NCI-H446 treated with DMSO at 0.1 percent for 48 hours (cell line): ENCODE results near the gene SYT1.
"Not testable (repeated sequence)": the region's sequence is repeated elsewhere in the genome, so short reads cannot be mapped to it uniquely, and the experiment has no call there.

Experiments used
- DNase-seq: peaks from one replicate; lab custom pipeline; 2025; lab: John Stamatoyannopoulos, UW

SYT1 gene

GRCh38 chr12:78864403-78864869 is at the start of gene SYT1:
TSS of gene SYT1 (plus strand) at chr12:78864774.
- DNase-seq = peak; percentile 96

DNA sequence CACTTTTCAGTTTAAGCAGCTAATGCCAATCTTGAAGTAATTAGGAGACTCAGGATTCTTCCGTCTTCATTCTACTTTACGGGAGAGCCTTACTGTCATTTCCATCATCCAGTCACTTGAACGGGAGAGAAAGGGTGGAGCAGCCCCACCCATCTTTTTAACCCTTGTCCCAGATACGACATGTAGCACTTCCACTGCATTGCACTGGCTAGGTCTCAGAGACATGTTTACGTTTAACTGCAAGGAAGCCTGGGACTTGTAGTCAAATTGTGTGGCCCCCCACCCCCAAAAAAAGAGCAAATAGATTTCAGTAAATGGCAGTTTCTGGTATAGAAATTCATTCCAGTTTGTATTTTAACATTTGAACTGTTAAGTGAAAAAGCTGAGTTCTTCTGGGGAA is 46.1 kb upstream of the SYT1 start:
- DNase-seq = no peak

DNA sequence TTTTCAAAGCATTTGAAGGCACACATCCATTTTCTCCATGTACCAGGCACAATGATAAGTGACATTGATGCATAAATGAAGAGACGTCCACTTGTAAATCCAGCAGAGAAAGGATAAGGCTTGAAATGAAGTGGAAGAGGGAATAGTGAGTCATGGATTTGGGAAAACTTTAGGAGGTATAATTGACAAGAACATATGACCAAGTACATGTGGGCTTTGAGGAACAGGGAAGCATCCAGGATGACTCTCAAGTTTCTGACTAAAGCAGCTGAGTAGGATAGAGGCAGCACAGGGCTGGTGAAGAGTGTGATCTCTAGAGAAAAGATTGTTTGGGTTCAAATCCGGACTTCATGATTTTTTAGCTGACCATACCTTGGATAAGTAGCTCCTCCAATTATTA is 43.6 kb upstream of the SYT1 start:
- no peak for DNase-seq

GRCh38 chr12:78824918-78825317 is 39.7 kb upstream of the SYT1 start:
- DNase-seq = no peak

DNA sequence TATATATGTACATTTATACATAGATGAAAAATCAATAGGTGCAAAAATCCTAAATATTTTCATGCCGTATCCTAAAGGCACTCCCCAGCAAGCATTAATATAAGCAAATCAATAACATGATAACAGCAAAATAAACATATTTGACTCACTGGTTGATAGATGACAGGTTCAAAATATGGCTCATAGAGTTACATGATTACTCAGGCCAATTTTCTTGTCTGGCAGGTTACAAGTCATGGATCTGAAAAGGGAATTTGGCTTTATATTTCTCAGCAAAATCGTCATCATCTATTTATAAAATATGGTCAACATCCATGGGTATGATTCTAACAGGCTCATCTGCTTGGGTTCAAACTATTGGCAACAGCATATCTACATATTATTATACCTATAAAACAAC is 34.9 kb upstream of the SYT1 start:
- DNase-seq = no peak

GRCh38 chr12:78835493-78835892 is 29.1 kb upstream of the SYT1 start:
- no peak for DNase-seq

GRCh38 chr12:78840518-78841019 is 24.0 kb upstream of the SYT1 start:
- DNase-seq = not testable (repeated sequence)

- no peak for DNase-seq
These were observed 11.3 kb upstream of the SYT1 start for GRCh38 chr12:78853231-78853630.

GRCh38 chr12:78863482-78864402 is 832 bp upstream of the SYT1 start:
- DNase-seq = peak; percentile 47

DNA sequence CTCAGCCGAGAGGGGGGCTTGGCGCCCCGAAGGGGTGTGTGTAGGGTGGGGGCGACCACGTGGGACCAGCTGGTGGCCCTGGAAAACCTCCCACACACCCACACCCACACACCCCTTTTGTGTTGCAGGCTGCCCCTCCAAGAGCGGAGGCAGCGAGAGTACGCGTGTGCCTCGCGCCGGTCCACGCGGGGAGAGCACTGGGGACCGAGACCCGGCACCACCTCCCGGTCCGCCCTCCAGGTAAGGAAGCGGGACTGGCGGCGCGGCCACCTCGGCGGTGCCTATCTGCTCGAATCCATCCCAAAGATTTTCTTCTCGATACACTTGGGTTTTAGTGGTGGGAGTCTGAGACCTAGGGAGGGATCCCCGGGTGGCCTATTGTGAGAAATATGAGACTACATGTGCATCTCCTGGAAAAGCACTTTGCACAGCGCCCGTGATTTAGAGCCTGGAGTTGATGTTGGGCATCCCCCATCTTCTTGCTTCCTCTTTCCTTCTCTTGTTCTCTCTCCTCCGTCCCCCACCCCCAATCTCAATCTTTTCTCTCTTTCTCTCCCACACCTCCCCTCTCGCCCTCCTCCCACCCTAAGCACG is 393 bp downstream of the SYT1 start:
- no peak for DNase-seq

- peak; percentile 72 for DNase-seq
These were observed 942 bp downstream of the SYT1 start for GRCh38 chr12:78865516-78865915.

- no peak for DNase-seq
These were observed 1.9 kb downstream of the SYT1 start for GRCh38 chr12:78866518-78866917.

DNA sequence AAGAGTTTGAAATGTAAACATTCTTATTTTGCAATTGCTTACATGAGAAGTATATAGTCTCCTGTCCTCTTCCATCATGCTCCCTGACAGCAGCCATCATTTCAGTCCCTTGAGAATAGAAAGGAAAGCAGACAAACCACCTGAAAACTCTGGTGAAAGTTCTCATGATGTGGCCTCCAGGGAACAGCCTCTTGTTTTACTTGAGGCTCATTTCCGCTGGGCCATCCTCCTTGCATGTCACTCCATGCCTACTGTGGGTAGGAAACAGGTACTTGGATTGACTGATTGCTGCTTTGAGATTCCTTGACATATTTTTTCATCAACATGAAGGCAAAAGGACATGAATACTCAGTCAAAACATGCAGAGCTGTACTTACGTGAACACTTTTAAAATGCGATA is 6.0 kb downstream of the SYT1 start:
- no peak for DNase-seq

- DNase-seq = peak; percentile 39
These were observed 7.0 kb downstream of the SYT1 start for GRCh38 chr12:78871566-78871965.

GRCh38 chr12:78878459-78878858 is 13.9 kb downstream of the SYT1 start:
- DNase-seq = no peak

- no peak for DNase-seq
These were observed 14.3 kb downstream of the SYT1 start for GRCh38 chr12:78878866-78879265.

DNA sequence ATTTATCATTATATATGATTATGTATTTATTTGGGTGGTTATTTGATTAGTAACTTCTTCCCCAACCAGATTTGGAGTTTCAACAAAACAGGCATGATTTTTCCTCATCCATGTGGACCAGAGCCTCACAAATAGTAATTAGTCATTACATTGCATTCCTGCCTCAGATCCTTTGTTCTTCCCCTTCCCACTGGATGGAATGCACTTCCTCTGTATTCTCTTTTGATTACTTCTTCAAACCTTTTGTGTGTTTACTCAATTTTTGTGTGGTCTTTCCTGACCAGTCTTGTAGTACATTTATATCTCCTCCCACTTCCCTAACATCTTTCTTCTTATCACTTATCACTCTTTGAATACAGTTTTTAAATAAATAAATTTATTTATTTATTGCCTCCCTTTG is 15.5 kb downstream of the SYT1 start:
- DNase-seq = no peak

GRCh38 chr12:78881685-78882084 is 17.1 kb downstream of the SYT1 start:
- DNase-seq = no peak

DNA sequence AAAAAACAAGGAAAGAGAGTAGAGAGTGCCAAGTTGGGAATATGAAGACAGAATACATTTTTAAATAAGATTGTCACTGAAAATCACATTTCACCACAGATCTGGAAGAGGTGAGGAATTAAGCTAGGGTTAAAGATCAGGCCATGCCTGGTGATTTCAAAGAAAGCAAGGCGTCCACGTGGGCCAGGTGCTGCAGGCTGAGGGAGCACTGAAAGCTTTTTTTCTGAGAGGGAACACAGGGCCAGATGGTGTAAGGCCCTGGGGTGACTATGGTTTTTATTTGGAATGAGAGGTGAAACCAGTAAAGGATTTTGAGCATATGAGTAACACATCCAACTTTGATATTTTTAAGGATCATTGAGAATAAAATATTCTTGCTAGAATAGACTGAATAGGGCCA is 20.9 kb downstream of the SYT1 start:
- DNase-seq = no peak

DNA sequence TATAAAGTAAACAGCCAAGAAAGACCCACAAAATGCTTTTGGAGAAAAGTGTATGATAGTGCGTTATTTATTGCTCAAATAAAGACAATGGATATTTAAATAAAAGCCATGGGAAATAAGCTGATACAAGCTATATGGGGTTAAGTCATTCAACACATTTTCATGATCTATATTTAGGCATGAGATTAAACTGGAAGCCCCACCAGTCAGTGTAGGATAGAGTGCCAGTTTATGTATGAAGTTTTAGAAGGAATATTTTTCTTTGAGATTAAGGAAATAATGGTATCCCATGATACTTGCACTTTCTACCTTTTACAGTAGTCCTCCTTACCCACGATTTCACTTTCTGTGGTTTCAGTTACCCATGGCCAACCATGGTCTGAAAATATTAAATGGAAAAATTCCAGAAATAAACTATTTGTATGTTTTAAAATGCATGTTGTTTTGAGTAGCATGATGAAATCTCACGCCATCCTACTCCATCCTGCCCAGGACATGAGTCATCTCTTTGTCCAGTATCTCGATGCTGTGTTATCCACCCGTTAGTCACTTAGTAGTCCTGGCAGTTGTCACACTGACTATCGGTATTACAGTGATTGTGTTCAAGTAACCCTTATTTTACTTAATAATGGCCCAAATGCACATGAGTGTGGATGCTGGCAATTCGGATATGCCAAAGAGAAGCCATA is 22.3 kb downstream of the SYT1 start:
- peak; percentile 26 for DNase-seq

GRCh38 chr12:78887444-78887843 is 22.9 kb downstream of the SYT1 start:
- DNase-seq = no peak

DNA sequence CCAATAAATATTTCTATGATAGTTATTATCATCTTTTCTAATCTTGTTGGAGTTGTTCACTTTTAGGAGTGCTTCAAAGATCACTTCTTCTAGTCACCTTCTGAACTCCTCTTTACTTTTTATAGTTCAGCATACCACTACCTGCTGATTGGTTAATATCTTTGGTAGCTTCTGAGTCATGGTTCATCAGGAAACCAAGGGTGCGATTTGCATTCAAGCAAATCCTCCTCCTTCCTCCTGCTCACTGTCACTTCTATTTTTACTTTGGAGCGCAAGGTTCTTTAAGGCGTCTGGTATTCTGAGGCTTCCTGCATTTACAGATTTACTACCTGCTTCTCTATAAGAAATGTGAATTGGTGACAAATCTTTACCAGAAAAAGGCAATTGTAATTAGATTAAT is 24.0 kb downstream of the SYT1 start:
- DNase-seq = no peak
